Stimulated activated CD8-positive, alpha-beta memory T cell treated with anti-CD3 and anti-CD28 coated beads, Interleukin-7, amount 100 ng/mL, for 24 hours (primary cell): ENCODE data around the gene ITIH5.

Experiments
- DNase-seq: peaks from one replicate; pipeline ENCODE4 v3.0.0-alpha.2; 2020; ENCODE audit warnings: low read depth

Gene ITIH5

DNA sequence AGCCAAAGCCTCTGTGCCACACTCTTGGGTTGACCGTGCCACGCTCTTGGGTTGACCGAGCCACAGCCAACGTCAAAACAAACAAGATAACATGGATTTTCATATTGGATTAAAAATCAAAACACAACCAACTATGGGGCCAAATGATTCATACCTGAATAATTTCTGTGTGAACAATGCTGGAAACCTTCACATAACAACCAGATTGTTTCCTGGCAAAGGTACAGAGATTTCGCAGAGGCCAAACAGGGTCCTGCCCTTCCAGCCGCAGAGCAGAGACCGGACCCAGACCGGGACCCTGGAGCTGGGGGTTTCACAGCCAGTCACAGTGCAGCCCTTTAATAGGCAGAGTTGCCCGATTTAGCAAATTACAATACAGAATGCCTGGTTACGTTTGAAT, 40.5 kb downstream of the ITIH5 start:
- DNase-seq = no peak

DNA sequence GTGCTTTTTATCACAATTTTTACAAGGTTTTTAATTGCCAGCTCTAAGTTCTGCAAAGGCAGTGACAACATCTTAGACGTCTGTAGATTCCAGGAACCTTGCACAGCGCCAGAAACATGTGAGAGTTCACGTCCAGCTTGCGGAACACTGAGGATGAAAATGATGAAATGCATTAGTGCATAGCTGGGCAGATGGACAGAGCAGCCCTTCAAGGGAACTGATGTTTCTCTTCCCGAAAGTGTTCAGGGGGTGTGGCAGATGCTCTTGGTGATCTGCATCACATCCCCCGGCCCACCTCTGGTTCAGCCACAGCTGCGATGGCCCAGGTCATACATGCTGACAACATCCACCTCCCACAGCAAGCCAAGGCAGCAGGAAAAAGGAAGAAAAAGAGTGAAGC, 40.9 kb downstream of the ITIH5 start:
- DNase-seq = no peak

- no peak for DNase-seq
Observed at GRCh38 chr10:7625009-7625408, 41.8 kb downstream of the ITIH5 start.

DNA sequence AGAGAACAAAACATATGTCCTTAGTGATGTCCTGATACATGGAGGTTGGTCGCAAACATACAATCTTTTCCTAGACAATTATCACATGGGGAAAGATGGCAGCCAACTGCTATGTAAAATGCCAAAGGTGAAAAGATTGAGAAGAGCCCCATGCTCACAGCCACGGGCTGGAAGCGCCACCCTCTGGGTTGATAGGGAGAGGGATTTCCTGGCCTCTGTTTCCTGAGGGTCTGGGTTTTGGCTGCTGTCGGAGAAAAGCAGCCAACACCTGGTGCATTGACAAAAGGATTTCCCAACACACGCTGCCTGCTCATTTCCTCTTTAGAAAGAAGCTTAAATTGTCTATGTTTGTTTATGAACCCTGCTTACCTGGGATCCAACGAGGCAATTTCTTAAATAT, 43.8 kb downstream of the ITIH5 start:
- no peak for DNase-seq

- DNase-seq = no peak
Observed at GRCh38 chr10:7618461-7618860, 48.3 kb downstream of the ITIH5 start.

- DNase-seq = no peak
Observed at GRCh38 chr10:7611909-7612308, 54.9 kb downstream of the ITIH5 start.

GRCh38 chr10:7610651-7611389, 55.9 kb downstream of the ITIH5 start:
- no peak for DNase-seq

DNA sequence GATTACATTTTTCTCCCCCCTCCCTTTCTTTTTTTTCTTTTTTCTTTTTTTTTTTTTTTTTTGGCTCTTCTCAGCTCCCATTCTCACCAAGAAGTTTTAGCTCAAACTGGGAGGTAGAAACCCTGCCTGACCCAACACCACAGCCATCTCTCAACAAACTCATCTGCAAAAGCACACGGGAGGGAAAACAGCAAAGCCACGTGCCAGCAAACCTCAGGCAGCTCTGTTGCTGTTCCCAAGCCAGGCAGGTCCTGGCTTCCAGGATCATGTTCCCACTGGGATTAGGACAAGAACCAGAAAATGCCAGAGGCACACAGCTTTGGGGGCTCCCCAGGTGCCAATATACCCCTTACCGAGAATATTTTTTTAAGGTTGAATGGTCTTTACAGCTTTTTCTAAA, 56.7 kb downstream of the ITIH5 start:
- no peak for DNase-seq

DNA sequence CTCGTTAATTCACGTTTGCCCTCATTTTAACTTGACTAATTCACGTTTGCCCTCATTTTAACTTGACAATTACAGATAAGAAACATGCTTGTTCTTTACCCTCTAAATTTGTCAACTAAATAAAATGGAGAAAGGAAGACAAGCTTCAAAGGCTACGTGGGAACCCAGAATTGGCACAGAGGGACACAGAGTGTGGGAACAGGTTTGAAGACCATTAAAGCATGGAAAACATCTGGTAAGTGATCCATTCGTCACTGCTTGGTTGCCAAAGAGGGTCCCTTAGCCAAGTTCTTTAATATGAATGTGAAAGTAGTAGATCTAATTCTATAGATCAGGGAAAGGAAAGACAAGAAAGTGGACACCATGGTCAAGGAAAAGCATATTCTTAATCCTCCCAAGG, 57.2 kb downstream of the ITIH5 start:
- no peak for DNase-seq

GRCh38 chr10:7608001-7608400, 58.8 kb downstream of the ITIH5 start:
- no peak for DNase-seq

DNA sequence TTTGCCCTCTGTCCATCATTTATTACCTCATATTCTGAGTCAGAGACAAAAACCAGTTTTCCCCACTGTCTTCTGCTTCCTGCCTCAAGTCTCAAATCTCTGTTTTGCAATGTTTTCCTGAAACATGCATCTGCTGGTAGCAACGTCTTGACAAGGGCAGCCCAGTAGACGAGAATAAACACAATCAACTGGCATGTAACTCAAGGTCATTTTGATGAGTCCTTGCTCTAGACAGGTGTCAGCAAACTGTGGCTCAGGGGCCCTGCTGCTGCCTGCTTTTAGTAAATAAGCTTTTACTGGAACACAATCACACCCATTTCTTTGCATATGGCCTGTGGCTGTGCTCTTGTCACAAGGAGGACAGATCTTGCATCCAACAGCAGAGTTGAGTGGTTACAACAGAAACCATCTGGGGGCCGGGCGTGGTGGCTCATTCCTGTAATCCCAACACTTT, 59.8 kb downstream of the ITIH5 start:
- DNase-seq = no peak

DNA sequence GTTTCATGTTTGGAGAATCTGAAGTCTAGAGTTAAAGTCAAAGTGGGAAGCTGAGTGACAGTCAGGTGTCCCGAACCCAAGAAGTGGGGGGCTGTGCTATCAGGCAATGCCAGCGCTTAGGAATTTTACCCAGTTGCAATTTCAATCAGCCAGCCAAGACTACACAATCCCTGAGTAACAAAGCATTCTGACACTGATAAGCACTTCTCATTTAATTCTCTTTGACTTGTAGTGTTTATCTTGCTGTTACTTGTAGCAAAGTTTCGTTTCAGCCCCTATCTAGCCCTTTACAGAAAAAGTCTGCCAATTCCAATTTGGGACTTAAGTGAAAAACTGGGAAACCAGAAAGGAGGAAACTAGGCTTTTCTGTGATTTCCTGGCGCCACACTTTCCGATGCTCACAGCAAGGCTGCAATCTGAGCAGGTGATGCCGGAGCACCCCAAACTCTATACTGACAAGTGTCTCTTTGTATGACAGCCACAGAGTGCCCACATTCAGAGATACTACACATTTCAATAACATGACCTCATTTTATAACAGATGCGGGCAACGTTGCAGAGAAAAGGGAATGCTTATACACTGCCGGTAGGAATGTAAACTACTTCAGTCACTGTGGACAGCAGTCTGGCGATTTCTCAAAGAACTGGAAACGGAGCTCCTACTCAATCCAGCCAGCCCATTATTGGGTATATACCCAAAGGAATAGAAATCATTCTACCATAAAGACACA, 61.0 kb downstream of the ITIH5 start:
- DNase-seq = no peak

DNA sequence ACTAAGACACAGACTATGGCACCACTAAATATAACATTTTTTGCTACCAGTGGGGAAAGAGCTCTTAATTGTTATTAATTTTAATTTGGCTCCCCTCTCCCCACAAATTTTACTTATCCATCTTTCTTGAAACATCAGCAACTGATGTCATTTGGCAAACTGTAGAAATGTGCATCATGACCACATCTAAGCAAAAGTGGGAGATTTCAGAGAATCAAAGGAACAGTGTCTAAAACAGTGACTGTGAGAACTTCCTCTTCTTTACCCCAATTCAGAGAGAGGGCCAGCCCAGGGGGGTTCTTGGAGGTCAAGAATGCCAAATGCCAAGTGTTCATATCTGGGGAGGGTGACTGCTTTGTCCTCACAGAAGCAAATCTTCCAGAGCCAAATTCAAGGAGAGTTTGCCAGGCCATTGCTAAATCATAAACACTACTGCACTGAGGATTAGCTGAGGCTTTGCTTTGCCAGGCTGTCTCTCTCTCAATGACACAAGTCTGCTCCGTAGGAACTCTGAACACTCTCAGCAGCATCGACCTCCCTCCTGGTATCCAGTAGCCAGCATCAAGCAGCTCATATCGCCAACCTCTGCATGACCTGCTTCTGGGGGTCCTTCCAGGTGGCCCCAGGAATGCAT, 65.6 kb downstream of the ITIH5 start:
- DNase-seq = no peak

- no peak for DNase-seq
Observed at GRCh38 chr10:7598771-7599170, 68.0 kb downstream of the ITIH5 start.

GRCh38 chr10:7596356-7596755, 70.4 kb downstream of the ITIH5 start:
- DNase-seq = no peak

DNA sequence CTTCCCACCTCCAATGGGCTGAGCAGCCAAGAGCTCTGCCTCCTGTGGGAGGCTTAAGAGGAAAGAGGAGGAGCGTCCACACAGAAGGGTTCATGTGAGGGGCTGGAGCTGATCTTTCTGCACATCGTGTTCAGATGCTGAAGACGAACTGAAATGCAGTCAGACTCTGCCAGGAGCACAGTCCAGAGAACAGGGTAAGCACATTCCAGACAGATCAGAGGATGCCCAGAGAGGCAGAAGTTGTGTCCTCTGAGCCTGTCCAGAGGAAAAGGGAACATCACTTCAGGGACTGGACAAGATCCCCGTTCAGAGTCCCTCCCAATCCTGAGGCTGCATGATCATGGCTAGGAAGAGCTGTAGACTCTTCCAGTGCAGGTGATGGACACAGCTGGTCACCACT, 72.9 kb downstream of the ITIH5 start:
- no peak for DNase-seq

GRCh38 chr10:7593063-7593462, 73.7 kb downstream of the ITIH5 start:
- no peak for DNase-seq

DNA sequence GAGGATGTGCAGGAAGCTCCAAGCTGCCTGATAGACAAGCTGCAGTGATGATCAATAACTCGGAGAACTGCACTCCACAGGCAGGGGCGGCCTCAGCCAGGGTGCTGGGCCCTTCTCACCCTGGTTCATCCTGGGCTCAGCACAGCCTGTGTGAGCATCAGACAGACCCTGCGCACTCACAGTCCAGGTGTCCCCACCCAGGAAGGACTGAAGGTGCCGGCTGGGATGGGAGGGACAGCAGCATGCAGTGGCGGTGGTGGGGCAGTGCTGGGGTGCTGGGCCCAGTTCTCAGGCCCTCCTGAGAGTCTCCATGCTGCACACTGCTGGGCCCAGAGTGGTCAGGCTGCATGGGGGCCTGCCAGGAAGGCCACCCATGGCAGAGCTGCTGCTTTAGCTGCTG, 74.1 kb downstream of the ITIH5 start:
- DNase-seq = no peak

DNA sequence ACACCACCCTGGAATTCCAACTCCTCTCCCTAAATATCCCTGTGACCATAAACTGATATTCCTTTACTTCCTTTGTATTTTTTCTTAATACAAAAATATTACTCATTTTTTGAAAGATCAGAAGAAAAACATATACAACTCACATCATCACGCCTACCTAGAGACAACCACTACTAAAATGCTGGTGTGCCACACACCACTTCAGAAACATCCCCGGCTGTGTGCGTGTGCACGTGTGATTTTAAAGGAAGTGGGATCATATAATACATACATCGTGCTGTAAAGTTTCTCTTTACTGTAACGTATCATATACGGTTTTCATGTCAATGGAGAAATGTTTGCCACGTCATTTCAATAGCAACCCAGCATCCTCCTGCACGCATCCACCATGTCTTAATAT, 76.5 kb downstream of the ITIH5 start:
- DNase-seq = no peak

DNA sequence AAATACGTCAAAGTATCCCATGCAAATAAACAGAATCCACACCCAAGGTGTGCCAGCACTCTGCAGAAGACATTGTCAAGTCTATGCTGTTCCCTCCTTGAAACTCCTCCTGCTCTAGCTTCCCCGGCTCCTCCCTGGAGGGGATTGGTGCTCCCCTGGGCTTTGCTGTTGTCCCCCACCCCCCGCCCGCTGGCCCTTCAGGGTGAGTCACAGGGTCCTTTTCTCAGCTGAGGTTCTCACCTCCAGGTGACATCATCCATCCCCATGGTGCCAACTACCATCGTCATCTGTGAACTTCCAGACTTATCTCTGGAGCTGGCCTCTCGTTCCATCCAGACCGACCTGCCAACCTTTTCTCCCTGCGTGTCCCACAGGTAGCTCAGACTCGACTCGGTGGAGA, 77.0 kb downstream of the ITIH5 start:
- DNase-seq = no peak

DNA sequence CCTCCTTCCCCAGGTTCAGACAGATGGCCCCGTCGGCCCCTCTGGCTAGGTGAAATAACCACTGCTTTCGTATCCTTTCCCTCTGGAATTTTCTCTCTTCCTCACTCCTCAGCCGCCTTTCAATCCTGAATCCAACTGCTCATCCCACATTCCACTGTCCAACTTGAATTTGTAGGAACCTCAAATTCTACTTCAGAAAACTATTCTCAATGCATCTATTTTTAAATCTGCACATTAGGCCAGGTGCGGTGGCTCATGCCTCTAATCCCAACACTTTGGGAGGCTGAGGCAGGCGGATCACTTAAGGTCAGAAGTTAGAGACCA, 78.9 kb downstream of the ITIH5 start:
- DNase-seq = no peak

DNA sequence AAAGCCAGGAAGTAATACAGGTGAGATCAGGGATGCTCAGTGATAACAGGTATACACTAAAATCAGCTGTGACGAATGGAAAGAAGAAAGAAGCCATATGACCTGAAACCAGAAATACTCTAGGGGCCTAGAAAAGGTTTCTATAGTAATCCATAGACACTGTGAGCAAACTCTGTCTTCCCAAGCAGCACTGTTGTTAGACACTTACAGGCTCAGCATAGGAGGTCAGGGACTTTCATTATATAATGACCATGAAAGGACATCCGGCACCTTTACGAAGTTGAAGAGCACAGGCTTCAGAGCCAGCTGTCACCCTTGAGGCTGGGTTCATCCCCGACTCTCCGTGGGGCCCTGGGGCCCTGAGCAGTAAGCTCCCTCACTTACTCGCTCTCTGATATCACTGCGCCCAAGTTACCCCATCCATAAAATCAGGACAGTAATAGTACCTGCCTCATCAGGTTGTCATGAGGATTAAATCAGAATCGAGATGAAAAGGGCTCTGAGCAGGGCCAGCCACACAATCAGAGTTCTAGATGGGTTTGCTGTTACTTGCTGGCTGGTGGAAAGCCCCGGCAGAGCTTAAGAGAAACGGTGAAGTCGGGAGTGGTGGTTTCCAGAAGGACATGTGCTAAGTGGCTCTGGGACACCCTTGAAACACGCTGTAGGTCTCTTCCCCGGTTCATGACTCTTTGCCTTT, 79.5 kb downstream of the ITIH5 start:
- no peak for DNase-seq

DNA sequence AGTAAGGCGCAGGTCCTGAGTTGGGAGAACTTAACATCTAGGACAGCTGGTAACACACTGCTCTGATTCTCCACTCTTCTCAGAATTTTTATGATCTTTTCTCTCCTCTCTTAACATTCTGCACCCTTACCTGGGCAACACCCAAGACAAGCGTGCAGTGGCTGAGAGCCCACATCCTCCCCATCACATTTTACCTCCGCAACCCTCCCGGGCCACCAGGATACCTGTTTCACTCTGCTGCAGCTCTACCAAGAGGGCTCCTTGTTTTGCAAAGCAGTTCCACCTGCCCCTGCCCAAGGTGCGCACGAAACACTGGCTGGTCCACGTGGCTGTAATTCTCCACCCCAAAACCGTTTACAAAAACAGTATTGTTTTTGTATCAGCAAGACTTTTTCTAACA, 81.5 kb downstream of the ITIH5 start:
- no peak for DNase-seq
